GM18517 (cell line): ENCODE results near the gene ZIC4.

Experiments used
- ATAC-seq: cut with Tn5 transposase; IDR thresholded peaks from one replicate; pipeline ENCODE4 v1.9.1; 2021; ENCODE audit warnings: mild to moderate bottlenecking, moderate library complexity; ENCODE audit not compliant: unreplicated experiment

ZIC4 gene

DNA sequence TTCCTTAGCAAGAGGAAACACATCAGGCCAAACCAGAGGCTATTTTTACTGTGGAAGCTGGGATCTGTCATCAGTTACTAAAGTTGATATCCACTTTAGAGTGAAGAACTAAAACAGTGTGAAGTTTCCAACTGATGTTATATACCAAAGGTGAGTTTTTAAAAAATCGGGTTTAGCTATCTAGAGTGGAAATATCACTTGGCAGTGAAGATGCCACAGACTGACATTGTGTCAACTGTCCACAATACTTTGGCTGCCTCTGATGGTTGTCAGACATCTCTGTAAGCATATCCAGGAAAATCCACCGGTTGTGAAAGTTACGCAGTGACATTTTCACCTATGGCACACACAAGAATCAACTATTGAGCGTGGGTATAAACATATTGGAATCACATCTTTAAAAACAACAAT lies 12.0 kb upstream of the ZIC4 start:
- ATAC-seq = no peak

DNA sequence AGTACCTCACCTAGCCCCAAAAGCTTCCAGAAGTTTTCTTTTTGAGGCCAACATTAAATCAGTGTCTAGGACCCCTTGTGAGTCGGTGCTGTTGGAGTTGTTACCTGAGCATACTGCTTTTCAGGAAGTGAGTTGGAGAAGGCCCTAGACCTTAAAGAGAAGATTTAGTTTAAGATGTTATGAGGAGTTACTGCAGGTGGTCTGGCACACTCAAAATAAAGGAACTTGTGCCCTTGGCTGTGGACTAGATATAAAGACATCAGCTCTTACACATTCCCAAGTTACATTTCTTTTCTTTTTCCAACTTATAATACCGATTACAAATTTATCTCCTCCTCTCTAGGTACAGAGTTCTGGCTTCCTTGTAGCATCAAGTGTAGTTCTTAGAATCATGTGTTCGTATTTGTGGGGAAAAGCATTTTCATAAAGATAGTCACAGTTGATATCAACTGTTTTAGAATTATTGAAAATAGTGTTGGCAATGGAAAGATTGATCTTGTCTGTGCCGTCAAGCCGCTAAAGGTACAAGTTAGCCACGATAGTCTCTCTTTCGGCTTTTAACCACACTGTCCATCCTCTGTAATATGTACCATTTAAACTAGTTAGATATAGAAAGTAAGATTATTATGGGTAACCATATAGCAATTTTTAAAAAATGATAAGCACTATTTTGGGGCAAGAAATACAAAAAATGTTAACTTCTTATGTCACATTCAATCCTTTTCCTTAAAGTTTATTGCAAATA lies 11.4 kb upstream of the ZIC4 start:
- no peak for ATAC-seq

DNA sequence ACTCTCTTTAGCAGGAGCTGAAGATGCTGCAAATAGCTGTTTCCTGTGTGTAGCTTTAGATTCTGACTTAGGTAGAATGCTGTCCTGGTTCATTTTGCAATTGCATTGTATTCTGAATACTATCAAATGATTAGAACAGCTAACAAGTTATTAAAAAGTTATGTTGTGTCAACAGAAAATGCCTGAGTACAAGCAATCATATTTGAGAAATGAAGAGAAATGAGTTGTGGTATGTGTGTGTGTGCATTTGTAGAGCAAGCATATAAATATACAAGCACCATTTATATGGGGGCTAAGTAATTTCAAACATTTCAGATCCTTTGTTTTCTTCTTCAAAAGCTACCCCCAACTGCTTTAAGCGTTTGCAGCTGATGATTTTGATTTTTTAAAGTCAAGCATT lies 10.6 kb upstream of the ZIC4 start:
- no peak for ATAC-seq

DNA sequence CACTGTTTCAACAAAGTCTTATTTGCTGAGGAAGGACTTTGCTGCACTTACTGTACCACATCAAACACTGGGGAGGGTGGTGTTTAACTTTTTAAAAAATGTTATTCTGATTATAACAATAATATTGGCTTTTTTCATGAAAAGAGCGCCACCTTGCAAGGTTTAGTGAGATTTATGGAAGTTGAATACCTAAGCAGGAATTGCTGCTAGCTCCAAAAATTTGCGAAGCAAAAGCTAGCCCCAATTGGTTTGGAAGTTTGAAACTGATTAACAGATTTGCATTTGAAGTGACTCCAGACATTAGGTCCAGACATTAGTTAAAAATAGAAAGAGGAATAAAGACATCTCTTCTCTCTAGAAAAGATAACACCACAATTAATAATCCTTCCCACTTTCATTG lies 9.5 kb upstream of the ZIC4 start:
- no peak for ATAC-seq

DNA sequence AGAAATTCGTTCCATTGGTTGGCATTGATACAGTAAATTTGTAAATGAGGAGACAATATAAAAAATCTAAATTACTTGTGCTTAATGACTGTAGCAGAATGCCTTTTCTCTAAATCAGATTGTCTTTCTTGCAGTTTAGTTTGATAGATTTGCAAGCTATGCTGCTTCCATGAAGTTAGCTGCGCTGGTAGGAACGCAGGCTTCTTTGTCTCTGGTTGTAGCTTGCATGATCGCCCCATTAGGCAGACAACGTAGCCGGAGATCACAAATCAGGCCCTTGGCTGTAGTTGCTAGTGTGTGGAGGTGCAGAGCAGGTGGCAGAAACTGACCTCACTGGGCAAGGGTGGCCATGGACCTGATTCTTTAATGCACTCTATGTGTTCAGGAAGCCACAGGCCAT lies 8.9 kb upstream of the ZIC4 start:
- no peak for ATAC-seq

DNA sequence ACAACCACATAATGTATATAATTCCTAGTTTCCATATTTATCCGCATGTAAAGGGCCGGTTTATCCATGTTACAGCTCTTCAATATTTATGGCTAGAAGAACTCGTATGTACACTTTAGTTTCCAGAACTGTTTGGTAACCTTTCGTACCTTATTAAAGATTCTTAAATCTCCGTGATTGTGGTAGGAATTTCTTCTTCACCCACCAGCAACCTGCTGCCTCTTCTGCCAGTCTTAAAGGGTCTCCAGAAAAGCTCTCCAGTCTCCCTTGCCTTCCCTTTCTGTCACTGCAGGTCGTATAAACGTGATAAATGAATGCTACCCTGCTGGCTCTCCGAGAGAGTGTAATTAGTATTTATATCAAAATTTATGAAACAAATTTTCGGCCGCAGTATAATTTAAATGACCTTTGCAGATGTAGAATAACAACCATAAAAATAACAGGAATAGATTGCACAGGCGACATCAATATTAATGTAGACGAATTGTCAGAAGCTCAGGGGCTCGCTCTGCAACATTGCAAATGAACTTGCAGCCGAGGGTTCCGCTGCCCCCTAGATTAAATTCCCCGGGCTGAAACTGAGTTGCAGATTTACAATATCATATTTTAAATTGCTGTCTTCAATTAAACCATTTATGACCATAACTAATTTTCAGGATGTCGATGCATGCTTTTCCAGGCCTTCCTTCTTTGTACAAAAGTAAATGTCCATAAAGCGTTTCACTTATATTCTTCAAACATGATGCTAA lies 8.2 kb upstream of the ZIC4 start:
- no peak for ATAC-seq

DNA sequence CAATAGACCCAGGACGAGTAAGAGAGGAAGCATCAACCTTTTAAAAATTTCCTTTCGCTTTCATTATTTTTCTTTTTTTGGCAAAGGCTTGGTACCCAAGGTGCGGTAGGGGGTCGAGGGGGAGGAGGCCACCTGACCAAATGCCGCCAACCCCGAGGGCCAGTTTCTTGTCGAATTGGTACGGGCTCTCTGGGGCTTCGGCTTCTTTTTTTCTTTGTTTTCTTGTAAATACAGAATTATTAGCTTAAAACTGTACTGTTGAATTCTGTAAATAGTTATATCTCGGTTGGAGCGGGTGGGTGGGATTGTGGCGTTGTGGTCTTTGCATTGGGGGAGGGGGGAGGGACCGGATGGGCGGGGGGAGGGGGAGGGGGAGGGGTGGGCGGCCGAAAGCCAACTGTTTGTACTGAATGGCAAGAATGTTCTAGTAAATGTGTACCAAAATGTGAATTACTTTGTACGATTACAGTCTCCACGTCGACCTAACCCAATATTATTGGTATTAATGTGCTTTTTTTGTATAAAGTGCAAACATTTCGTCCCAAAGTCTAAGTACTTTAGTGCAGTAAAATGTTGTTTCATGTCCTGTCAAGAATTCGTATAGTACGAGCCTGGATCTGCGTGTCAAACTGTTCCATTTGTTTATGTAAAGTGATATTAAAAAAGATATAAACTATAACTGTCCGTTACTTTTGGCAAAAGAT lies 7.5 kb upstream of the ZIC4 start:
- no peak for ATAC-seq

DNA sequence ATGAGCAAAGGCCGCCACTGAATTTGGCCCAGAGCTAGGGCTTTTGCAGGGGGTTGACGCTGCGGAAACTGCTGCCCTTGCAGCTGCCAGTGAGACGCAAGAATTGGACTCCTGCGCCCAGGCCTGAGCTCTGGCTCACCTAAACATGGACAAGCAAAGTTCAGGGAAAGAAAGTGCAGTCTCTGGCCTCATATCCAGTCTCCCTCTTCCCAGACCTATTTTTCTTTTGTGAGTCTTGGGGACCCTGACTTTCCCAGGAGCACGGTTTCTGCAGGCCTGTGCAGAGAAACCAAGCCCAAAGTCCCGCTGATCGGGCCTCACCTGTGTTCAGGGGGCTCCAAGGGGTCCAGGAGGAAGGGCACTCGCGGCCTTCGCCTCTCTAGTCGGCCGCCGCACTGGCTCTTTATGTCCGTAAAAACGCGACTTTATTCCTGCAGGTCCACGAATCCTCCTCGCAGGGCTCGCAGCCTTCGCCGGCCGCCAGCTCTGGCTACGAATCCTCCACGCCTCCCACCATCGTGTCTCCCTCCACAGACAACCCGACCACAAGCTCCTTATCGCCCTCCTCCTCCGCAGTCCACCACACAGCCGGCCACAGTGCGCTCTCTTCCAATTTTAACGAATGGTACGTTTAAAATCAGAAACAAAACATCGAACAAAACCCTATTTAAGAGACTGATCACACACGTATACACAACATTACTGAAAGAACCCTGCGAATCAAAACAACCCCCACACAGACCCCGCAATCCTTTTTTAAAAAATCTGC lies 6.8 kb upstream of the ZIC4 start:
- ATAC-seq = no peak

DNA sequence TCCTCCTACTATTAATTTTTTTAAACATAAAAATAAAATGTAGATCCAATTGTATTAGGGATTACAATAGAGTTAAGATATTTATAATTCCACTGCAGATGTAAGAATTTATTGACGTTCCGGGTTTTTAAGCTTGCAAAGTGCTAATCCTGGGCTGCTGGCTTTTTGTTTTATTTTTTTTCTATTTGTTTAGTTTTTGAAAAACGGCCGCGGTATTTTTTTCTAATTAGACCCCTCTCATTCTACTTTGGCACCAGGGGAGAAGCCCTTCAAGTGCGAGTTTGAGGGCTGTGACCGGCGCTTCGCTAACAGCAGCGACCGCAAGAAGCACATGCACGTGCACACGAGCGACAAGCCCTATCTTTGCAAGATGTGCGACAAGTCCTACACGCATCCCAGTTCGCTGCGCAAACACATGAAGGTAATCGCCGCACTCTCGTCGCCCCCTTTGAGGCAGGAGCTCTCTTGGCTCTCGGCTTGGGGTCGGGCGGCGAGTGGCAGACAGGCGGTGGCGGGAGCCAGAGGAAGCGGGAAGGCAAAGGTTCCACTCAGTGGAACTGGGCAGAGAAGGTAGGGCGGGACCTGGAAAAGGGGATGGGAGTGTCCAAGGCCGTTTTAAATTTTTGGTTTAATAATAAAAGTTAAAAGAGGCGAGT lies 6.0 kb upstream of the ZIC4 start:
- no peak for ATAC-seq

DNA sequence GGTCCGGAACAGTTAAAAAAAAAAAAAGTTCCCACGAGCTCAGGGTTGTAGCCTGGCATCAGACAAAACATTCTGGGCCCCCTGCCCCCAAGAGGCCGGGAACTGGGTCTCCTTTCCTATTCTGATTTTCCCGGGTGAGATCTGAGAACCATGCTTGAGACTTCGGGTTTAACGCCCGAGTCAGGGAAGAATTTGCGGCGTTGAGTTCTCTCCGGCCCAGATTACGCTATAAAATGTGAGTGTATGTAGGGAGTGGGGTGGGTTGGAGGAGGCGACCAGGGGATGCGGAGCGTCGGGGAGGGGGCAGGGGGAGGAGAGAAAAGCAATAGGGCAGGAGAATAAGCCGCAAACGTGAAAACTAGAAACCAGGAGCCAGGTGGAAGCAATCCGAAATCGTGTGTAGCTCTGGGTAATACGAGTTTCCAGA lies 5.5 kb upstream of the ZIC4 start:
- ATAC-seq = no peak

DNA sequence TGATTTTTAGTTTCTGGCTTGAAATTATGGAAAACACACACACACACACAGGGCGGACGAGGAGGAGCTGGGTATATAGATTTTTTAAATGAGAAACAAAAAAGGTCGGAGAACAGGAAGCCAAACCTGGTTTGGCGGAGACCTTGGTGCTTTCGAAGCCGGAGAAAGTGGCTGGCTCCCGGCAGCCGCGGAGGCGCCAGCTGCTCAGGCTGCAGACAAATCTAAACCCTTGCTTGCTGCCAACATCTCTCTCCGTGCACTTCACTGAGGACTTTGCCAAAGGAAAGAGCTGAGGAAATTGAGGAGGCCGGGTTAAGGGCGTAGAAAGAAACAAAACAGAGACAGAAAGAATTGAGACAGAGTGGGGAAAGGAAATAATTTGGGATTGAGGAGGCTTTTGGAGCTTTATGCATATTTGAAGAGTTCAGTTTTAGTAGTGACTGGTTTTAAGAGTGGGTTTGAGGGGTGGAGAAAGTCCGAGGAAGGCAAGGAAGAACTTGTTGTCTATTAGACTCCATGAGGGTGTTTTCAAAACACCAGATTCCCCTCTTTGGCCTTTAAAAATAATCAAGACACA lies 5.0 kb upstream of the ZIC4 start:
- ATAC-seq = no peak

DNA sequence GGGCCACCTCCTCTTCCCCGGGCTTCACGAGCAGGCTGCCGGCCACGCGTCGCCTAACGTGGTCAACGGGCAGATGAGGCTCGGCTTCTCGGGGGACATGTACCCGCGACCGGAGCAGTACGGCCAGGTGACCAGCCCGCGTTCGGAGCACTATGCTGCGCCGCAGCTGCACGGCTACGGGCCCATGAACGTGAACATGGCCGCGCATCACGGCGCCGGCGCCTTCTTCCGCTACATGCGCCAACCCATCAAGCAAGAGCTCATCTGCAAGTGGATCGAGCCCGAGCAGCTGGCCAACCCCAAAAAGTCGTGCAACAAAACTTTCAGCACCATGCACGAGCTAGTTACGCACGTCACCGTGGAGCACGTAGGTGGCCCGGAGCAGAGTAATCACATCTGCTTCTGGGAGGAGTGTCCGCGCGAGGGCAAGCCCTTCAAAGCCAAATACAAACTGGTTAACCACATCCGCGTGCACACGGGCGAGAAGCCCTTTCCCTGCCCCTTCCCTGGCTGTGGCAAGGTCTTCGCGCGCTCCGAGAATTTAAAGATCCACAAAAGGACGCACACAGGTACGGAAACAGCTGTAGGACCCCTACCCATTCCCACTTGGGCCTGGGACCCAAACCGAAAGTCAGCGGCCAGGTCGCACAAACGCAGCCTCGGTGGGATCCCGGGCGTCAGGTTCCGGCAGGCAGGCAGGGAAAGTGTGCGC lies 4.3 kb upstream of the ZIC4 start:
- no peak for ATAC-seq

DNA sequence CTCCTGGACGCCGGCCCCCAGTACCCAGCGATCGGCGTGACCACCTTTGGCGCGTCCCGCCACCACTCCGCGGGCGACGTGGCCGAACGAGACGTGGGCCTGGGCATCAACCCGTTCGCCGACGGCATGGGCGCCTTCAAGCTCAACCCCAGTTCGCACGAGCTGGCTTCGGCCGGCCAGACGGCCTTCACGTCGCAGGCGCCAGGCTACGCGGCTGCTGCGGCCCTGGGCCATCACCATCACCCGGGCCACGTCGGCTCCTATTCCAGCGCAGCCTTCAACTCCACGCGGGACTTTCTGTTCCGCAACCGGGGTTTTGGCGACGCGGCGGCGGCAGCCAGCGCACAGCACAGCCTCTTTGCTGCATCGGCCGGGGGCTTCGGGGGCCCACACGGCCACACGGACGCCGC lies 3.8 kb upstream of the ZIC4 start:
- no peak for ATAC-seq

DNA sequence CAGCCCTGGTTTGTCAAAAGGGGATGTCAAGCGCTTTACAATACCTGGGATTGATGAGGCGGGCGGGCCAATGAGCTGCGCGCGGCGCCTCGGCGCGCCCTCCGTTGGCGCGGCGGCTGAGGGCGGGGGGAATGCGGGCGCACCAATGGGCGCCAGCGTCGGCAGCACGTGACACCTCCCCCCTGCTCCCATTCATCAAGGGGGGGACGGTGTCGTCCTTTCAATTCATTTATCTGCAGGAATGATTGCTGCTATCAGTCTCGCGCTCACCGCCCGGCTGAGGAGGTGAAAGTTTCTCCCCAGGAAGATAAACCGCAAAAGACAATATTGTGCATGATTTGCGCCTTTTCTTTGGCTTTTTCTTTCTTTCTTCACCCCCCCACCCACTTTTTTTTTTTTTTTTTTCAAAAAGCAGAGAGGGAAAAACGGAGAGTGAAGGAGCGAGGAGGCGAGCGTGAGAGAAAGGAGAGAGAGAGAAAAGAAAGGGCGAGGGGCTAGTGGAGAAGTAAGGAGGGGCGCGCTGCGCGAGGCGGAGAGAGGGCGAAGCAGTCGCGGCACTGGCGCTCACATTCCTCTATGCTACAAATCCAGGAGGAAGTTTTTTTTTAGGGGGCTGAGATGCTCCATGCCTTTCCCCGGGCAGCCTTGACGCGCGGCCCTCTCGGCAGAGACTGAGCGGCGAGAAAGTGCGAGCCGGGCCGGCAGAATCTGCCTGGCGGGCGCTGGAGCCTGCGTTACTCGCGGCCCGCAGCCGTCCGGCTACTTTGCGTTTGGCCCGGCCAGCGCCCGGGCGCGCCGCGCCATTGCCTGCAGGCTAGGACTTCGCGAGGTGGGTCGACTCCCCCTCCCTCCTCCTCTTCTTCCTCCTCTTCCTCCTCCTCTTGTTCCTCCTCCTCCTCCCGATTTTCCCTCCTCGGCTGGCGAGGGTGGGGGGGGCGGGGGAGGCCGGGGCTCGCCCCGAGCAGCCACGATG lies 3.1 kb upstream of the ZIC4 start, which contains the start of gene ZIC1:
Gene ZIC1 (plus strand): TSS at position 223 of the 973 bp plus-strand sequence. CDS start 748 bp downstream, at position 971.
- ATAC-seq = no peak

DNA sequence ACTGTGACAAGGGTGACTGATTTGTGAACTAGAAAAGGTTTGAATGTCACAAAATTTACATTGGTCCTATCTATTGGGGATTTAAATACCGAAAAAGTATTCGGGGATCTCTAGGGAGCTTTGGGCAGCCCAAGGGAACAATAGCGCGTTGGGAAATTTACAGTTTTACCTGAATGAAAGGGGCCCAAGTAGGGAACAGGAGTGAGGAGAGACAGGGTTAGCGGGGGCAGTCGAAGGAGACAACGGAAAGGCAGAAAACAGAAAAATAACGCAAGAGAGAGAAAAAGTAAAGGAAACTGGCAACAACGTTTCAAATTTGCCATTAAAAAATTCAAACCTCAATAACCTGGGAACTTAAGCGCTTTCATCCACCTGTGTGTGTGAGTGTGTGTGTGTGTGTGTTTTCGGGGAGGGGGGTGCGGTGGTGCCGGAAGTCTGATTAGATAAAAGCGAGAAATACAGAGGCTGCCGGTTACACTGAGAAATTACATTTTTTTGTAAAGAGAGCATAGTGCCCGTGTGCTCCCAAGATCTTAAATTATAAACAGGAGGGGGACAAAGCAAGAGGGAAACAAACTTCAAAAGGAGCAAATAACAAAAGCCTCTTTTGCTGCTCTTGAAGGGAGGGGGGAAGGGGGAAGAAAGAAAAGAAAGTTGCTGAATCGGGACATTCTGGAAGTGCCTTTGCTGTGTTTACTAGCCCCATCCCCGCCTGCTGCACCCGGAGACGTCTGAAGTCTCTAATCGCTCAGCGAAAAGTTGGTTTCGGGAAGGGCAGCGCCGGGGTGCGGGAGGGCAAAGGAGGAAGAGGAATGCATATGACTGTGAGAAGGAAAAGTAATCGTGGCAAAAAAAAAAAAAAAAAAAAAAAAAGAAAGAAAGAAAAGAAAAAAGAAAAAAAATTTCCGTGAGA lies 2.1 kb upstream of the ZIC4 start:
- no peak for ATAC-seq

DNA sequence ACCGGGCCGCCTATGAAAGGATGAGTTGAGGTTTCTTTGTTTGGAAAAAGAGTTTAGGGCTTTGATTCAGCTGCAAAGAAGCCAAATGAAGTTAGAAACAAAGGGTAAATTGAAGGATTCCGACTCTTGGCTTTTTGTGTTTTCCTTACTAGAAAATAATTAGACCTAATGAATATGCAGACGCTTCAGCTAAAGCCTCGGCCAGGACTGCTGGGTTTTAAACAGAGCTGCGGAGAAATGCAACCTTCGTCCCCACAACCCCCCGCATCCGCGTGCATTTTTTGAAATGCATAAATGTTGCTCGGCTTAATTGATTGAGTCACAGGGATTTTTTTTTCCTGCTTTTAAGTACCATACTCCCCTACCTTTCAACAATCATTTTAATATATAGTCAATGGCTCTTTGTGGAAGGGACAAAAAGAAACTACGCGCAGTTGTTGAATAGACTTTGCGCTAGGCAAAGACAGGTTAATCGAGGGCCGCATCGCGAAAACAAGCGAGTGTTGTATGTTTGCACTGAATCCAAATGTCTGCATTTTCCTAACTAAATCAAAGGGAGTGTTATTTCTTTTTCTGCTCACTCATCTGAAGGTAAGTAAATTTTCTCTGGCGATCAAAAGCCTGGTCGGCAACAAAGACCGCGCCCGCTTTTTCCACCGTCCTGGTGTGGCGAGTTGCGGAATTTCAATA lies 1.3 kb upstream of the ZIC4 start:
- no peak for ATAC-seq

DNA sequence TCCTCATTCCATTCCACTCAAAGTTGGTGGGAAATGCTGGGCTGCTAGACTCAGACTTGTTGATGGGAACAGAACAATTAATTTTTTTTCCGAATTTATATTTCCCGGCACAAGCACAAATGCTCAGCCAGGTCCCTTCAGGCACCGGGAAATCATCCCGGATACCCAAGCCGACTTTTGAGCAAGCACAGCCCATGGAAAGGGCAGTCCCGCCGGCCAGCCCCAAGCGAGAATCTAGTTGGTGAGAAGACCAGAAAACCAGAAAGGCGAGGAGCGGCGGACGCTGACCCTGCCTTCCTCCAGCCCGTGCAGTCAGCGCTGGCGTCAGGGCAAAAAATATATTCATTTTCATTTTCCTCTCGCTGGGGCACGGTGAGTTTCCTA lies 763 bp upstream of the ZIC4 start:
- ATAC-seq = no peak
